Stimulated activated naive CD8-positive, alpha-beta T cell treated with anti-CD3 and anti-CD28 coated beads, Interleukin-15, Interleukin-2, amounts not matched to agents 100 ng/mL and 50 ng/mL, for 24 hours (primary cell): ENCODE data around the gene NLRP5.
"Not testable (repeated sequence)": the region's sequence is repeated elsewhere in the genome, so short reads cannot be mapped to it uniquely, and the experiment has no call there.

Experiments
- H3K27ac Mint-ChIP-seq: one replicate; pipeline ENCODE4 v1.8.0; 2021; ENCODE audit warnings: mild to moderate bottlenecking, mixed read lengths
- H3K27me3 Mint-ChIP-seq: one replicate; pipeline ENCODE4 v1.8.0; 2021; ENCODE audit warnings: mixed read lengths
- H3K36me3 Mint-ChIP-seq: one replicate; pipeline ENCODE4 v1.8.0; 2021; ENCODE audit warnings: low read depth, mixed read lengths
- H3K4me1 Mint-ChIP-seq: one replicate; pipeline ENCODE4 v1.8.0; 2021; ENCODE audit warnings: low read depth, mixed read lengths
- H3K4me3 Mint-ChIP-seq: one replicate; pipeline ENCODE4 v1.8.0; 2021; ENCODE audit warnings: mild to moderate bottlenecking, mixed read lengths
- H3K9me3 Mint-ChIP-seq: one replicate; pipeline ENCODE4 v1.8.0; 2021; ENCODE audit warnings: mixed read lengths

Gene NLRP5

GRCh38 chr19:56019325-56019724 lies 32.8 kb downstream of the NLRP5 start:
- not testable (repeated sequence) for H3K27me3 Mint-ChIP-seq, H3K4me1 Mint-ChIP-seq, H3K4me3 Mint-ChIP-seq, H3K36me3 Mint-ChIP-seq, H3K27ac Mint-ChIP-seq
- peaks cover 17% of the 10 kb centered on the region for H3K9me3 Mint-ChIP-seq

GRCh38 chr19:56020355-56020975 lies 33.9 kb downstream of the NLRP5 start:
- not testable (repeated sequence) for H3K4me1 Mint-ChIP-seq, H3K4me3 Mint-ChIP-seq, H3K36me3 Mint-ChIP-seq, H3K27me3 Mint-ChIP-seq, H3K27ac Mint-ChIP-seq
- peaks cover 15% of the 10 kb centered on the region for H3K9me3 Mint-ChIP-seq

- no peak overlapping the region for H3K27ac Mint-ChIP-seq
- no peaks in the 10 kb centered on the region for H3K36me3 Mint-ChIP-seq
- no peaks in the 10 kb centered on the region for H3K4me1 Mint-ChIP-seq
- peaks cover 5% of the 10 kb centered on the region for H3K9me3 Mint-ChIP-seq
- H3K27me3 Mint-ChIP-seq = no peaks in the 10 kb centered on the region
- H3K4me3 Mint-ChIP-seq = no peak overlapping the region
These were observed 40.2 kb downstream of the NLRP5 start for GRCh38 chr19:56026769-56027168.

GRCh38 chr19:56053596-56053995 lies 67.0 kb downstream of the NLRP5 start:
- Mint-ChIP-seq H3K27me3 (peaks cover 11% of the 10 kb centered on the region), H3K27ac (no peak overlapping the region), H3K9me3 (peaks cover 9% of the 10 kb centered on the region), H3K4me3 (no peak overlapping the region), H3K4me1 (no peaks in the 10 kb centered on the region), H3K36me3 (no peaks in the 10 kb centered on the region)

GRCh38 chr19:56066152-56067023 lies 79.8 kb downstream of the NLRP5 start:
- Mint-ChIP-seq H3K27me3 (peaks cover 38% of the 10 kb centered on the region), H3K4me1 (peaks cover 12% of the 10 kb centered on the region), H3K9me3 (peaks cover 3% of the 10 kb centered on the region), H3K27ac (no peak overlapping the region), H3K4me3 (peak overlapping the region; percentile 58), H3K36me3 (no peaks in the 10 kb centered on the region)

DNA sequence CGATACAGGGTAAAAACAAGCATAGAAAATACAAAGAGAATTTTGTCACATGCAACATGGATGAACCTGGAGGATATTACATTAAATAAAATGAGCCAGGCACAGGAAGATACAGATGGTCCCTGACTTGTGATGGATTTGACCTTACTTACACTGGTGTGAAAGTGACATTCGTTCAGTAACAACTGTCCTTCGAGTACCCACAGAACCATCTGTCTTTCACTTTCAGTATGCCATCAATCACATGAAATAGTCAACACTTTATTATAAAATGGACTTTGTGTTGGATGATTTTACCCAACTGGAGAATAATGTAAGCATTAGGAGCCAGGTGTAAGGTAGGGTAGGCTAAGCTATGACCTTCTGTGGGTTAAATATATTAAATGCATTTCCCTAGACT lies 83.1 kb downstream of the NLRP5 start:
- peaks cover 11% of the 10 kb centered on the region for H3K27me3 Mint-ChIP-seq
- H3K36me3 Mint-ChIP-seq = no peaks in the 10 kb centered on the region
- no peak overlapping the region for H3K27ac Mint-ChIP-seq
- no peak overlapping the region for H3K4me3 Mint-ChIP-seq
- peaks cover 12% of the 10 kb centered on the region for H3K4me1 Mint-ChIP-seq
- no peaks in the 10 kb centered on the region for H3K9me3 Mint-ChIP-seq

DNA sequence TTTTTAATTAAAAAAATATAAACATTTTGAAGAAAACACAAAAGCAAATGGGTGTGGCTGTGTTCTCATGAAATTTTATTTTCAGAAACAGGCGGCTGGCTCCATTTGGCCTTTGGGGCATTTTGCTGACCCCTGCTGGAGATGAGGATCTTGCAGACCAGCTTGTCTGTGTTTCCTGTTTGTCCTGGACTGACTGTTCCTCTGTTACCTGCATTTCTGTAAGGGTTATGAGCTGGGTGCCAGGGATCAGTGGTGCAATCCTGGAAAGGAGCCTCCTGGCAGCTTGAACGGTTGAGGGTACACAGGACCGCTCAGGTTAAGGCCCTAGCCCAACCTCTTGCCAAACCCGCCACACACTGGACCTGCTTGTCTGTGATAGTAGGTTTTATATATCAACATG lies 84.6 kb downstream of the NLRP5 start:
- Mint-ChIP-seq H3K36me3 (no peaks in the 10 kb centered on the region), H3K4me1 (peaks cover 8% of the 10 kb centered on the region)

DNA sequence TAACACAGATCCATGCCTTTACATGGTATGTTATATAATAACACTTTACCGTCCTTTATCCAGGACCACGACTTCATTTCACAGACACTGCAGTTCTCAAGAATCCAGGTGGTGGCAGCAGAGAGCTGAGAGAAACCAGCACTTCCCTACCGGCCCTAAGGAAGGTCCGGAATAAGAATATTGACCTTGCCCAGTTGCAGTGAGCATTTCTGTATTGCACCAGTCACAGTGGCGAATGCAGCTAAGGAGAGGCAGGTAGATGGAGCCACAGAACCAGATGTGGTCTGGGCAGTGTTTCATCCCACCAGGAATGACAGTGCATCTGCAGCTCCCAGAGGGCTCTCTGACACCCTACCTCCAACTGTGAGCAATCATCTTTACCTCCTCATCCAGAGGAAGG lies 89.9 kb downstream of the NLRP5 start:
- Mint-ChIP-seq H3K4me1 (peaks cover 9% of the 10 kb centered on the region), H3K27ac (no peak overlapping the region), H3K4me3 (no peak overlapping the region), H3K36me3 (no peaks in the 10 kb centered on the region), H3K9me3 (no peaks in the 10 kb centered on the region), H3K27me3 (peaks cover 3% of the 10 kb centered on the region)

More for the DNA sequence above, 84.6 kb downstream of the NLRP5 start:
- Mint-ChIP-seq H3K9me3 (no peaks in the 10 kb centered on the region), H3K27me3 (peaks cover 2% of the 10 kb centered on the region), H3K4me3 (no peak overlapping the region), H3K27ac (no peak overlapping the region)

- Mint-ChIP-seq H3K4me1 (peaks cover 14% of the 10 kb centered on the region), H3K36me3 (no peaks in the 10 kb centered on the region), H3K4me3 (no peak overlapping the region), H3K9me3 (no peaks in the 10 kb centered on the region), H3K27ac (no peak overlapping the region), H3K27me3 (peaks cover 3% of the 10 kb centered on the region)
These were observed 93.0 kb downstream of the NLRP5 start for GRCh38 chr19:56079609-56080008.

- H3K27me3 Mint-ChIP-seq = peaks cover 3% of the 10 kb centered on the region
- H3K4me1 Mint-ChIP-seq = peaks cover 14% of the 10 kb centered on the region
- H3K36me3 Mint-ChIP-seq = no peaks in the 10 kb centered on the region
- H3K9me3 Mint-ChIP-seq = no peaks in the 10 kb centered on the region
- H3K4me3 Mint-ChIP-seq = peak overlapping the region; percentile 69
- H3K27ac Mint-ChIP-seq = no peak overlapping the region
These were observed 94.3 kb downstream of the NLRP5 start for GRCh38 chr19:56080669-56081401.

DNA sequence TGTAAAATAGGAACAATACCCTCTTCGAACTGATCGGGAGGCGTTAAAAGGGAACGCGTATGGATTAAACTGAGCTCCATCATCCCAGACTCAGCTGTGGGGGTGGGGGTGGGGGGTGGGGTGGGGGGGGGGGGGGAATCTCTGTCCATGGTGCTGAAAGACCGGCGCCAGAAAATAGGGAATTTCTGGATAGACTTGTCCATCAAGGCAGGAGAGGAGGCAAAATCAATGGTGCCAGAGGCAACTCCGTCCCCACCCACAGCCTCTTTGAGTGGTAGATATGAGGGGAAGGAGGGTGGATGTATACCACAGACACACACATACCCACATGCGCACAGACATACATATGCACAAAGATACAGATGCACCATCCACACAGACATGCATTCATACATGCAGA lies 97.1 kb downstream of the NLRP5 start:
- peaks cover 14% of the 10 kb centered on the region for H3K4me1 Mint-ChIP-seq
- no peaks in the 10 kb centered on the region for H3K36me3 Mint-ChIP-seq
- peaks cover 3% of the 10 kb centered on the region for H3K27me3 Mint-ChIP-seq
- H3K27ac Mint-ChIP-seq = no peak overlapping the region
- no peak overlapping the region for H3K4me3 Mint-ChIP-seq
- H3K9me3 Mint-ChIP-seq = no peaks in the 10 kb centered on the region

DNA sequence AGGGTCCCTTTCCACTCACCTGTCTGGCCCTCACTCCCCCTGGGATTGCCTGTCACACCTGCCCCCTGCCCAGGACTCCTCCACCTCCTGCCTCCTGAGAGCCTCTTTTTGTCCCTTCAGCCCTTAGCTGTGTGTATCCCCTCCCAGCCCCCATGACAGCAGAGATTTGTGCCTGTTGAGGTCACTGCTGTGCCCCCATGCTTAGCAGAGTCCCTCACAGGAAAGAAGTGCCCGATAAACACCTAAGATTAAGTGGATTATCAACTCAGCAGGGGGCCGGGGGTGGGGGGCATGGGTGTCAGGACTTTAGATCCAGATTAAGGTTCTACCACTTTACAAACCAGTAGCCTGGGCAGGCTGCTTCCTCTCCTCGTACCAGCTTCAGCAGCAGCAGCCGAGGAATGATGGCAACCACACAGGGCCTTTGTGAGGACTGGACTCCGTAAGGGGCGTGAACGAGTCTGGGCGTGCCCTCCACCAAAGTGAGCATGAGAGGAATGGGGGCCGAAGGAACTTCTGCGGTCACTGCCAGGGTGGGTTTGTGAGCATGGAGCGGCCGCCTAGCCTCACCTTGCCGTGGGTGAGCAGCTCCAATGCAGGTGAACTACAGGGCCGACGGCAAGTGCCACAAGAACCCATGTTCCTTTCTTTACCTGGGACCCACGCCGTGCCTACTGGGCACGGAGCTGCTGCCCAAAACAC lies 98.4 kb downstream of the NLRP5 start:
- Mint-ChIP-seq H3K4me1 (peaks cover 14% of the 10 kb centered on the region), H3K9me3 (no peaks in the 10 kb centered on the region), H3K27me3 (peaks cover 3% of the 10 kb centered on the region), H3K27ac (no peak overlapping the region), H3K4me3 (no peak overlapping the region), H3K36me3 (peaks cover 8% of the 10 kb centered on the region)

GRCh38 chr19:56085571-56086275 lies 99.1 kb downstream of the NLRP5 start:
- Mint-ChIP-seq H3K9me3 (no peaks in the 10 kb centered on the region), H3K27me3 (peaks cover 3% of the 10 kb centered on the region)

GRCh38 chr19:56086671-56087430 lies 100.3 kb downstream of the NLRP5 start:
- no peaks in the 10 kb centered on the region for H3K27me3 Mint-ChIP-seq
- H3K9me3 Mint-ChIP-seq = no peaks in the 10 kb centered on the region
- peaks cover 6% of the 10 kb centered on the region for H3K4me1 Mint-ChIP-seq
- H3K4me3 Mint-ChIP-seq = no peak overlapping the region
- no peak overlapping the region for H3K27ac Mint-ChIP-seq
- peaks cover 17% of the 10 kb centered on the region for H3K36me3 Mint-ChIP-seq

More at GRCh38 chr19:56085571-56086275, 99.1 kb downstream of the NLRP5 start:
- Mint-ChIP-seq H3K4me3 (no peak overlapping the region), H3K36me3 (peaks cover 10% of the 10 kb centered on the region), H3K27ac (no peak overlapping the region), H3K4me1 (peaks cover 13% of the 10 kb centered on the region)
